ENCODE measurements around the gene BMP4. TPM values are rescaled to one million over a fixed set of nuclear protein-coding genes. Genes with fewer than 3 reads are reported as not detected.

The BMP4 gene
- total RNA-seq, 2 donors from 2014 or later = 0.21 TPM; not detected in 1

DNA sequence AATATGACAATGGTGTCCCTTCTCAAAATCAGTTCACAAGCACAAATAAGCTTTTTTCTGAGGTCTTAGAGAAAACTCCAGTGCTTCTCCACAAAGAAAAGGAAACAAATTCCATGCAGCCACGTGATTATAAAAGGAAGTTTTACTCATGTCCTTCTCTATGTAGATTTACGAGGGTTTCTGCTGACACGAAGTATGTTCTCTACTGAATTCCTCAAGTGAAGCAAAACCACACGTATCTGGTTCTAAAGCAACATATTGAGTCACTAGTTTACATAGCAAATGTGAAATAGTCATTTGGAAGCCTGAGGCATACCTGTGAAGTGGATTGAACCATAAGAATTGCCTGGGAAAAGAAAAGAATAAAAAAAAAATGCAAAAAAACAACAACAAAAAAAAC is 31.9 kb downstream of the BMP4 start:
- Mint-ChIP-seq H3K4me3 (no peak overlapping the region), H3K27me3 (ENCODE audit: low read depth) (peaks cover 25% of the 10 kb centered on the region), H3K27ac (no peak overlapping the region), H3K9me3 (no peaks in the 10 kb centered on the region), H3K4me1 (ENCODE audit: low read depth) (no peaks in the 10 kb centered on the region), H3K36me3 (ENCODE audit: insufficient read depth in 2 of 2) (no peaks in the 10 kb centered on the region)
- no peak for DNase-seq
- no peak for ATAC-seq (replicated peaks in 1 of 2)

DNA sequence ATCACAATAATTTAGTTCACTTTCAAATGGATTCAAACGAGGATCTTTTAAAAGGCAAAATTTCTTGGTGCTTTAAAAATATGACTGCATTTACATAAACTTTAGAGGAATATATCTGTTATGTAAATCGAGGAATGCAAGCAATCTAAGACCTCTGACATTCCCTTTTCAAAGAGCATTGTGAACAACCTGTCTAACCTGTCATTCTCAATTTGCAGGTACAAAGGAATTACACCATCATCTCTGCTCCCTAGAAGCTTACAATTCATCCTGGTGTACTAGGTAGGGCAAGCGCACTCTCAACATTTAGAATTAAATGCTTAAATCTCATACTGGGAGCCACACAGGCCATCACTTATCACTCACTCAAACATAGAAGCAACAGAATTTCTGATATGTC is 35.6 kb downstream of the BMP4 start:
- no peak overlapping the region for H3K27ac Mint-ChIP-seq
- no peaks in the 10 kb centered on the region for H3K9me3 Mint-ChIP-seq
- DNase-seq (no peak), ATAC-seq (replicated peaks in 1 of 2) (no peak)
- H3K4me3 Mint-ChIP-seq = no peak overlapping the region
- H3K27me3 Mint-ChIP-seq (ENCODE audit: low read depth) = peaks cover 33% of the 10 kb centered on the region
- H3K36me3 Mint-ChIP-seq (ENCODE audit: insufficient read depth in 2 of 2) = no peaks in the 10 kb centered on the region
- no peaks in the 10 kb centered on the region for H3K4me1 Mint-ChIP-seq (ENCODE audit: low read depth)

DNA sequence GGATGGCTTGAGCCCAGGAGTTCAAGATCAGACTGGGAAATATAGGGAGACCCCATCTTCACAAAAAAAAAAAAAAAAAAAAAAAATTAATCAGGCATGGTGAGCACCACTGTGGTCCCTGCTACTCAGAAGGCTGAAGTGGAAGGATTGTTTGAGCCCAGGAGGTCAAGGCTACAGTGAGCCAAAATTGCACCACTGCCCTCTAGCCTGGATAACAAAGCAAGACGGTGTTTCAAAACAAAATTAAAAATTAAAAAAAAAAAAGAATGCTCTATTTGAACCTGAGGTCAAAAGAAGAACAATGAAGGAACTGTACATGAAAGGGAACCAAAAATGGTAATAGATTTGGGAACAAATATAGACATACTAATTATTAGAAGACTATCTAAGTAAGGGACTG is 40.4 kb downstream of the BMP4 start:
- Mint-ChIP-seq H3K9me3 (peaks cover 5 to 6% of the 10 kb centered on the region in 2 donors), H3K4me3 (no peak overlapping the region), H3K36me3 (ENCODE audit: insufficient read depth in 2 of 2) (peaks cover 0 to 5% of the 10 kb centered on the region in 2 donors), H3K27ac (no peak overlapping the region), H3K4me1 (ENCODE audit: low read depth) (no peaks in the 10 kb centered on the region), H3K27me3 (ENCODE audit: low read depth) (peaks cover 9% of the 10 kb centered on the region)
- DNase-seq = no peak
- no peak for ATAC-seq (replicated peaks in 1 of 2)

GRCh38 chr14:53915364-53916014 is 41.1 kb downstream of the BMP4 start:
- peaks cover 5 to 6% of the 10 kb centered on the region in 2 donors for H3K9me3 Mint-ChIP-seq
- no peak for ATAC-seq (replicated peaks in 1 of 2)
- H3K27me3 Mint-ChIP-seq (ENCODE audit: low read depth) = peaks cover 9% of the 10 kb centered on the region
- peaks cover 0 to 5% of the 10 kb centered on the region in 2 donors for H3K36me3 Mint-ChIP-seq (ENCODE audit: insufficient read depth in 2 of 2)
- DNase-seq = no peak
- no peak overlapping the region for H3K4me3 Mint-ChIP-seq
- H3K4me1 Mint-ChIP-seq (ENCODE audit: low read depth) = no peaks in the 10 kb centered on the region
- H3K27ac Mint-ChIP-seq = no peak overlapping the region

GRCh38 chr14:53912021-53912420 is 44.6 kb downstream of the BMP4 start:
- H3K27ac Mint-ChIP-seq = no peak overlapping the region
- peaks cover 0 to 5% of the 10 kb centered on the region in 2 donors for H3K36me3 Mint-ChIP-seq (ENCODE audit: insufficient read depth in 2 of 2)
- no peak overlapping the region for H3K4me3 Mint-ChIP-seq
- no peaks in the 10 kb centered on the region for H3K27me3 Mint-ChIP-seq (ENCODE audit: low read depth)
- DNase-seq (no peak), ATAC-seq (replicated peaks in 1 of 2) (no peak)
- H3K9me3 Mint-ChIP-seq = peaks cover 5 to 6% of the 10 kb centered on the region in 2 donors
- no peaks in the 10 kb centered on the region for H3K4me1 Mint-ChIP-seq (ENCODE audit: low read depth)

DNA sequence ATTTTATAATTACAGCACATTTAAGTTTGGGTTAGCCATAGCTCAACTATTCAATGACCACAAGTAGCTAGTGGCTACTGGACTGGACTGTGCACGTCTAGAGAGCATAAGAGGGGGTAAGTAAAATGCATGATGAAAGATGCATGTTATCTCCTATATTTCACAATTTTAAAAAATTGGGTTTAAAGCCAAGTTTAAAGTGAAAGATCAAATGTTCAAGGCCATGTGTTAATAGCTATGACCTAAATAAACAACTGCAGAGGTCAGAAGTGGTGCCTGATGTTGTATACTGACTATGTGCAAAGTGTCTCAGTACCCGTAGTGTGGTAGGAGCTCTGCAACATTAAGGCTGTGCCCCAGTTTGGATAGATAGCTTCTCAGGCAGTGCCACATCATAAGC is 48.2 kb downstream of the BMP4 start:
- no peaks in the 10 kb centered on the region for H3K27me3 Mint-ChIP-seq (ENCODE audit: low read depth)
- H3K4me3 Mint-ChIP-seq = no peak overlapping the region
- H3K9me3 Mint-ChIP-seq = peaks cover 0 to 4% of the 10 kb centered on the region in 2 donors
- ATAC-seq (replicated peaks in 1 of 2) (no peak), DNase-seq (no peak)
- H3K27ac Mint-ChIP-seq = no peak overlapping the region
- H3K4me1 Mint-ChIP-seq (ENCODE audit: low read depth) = no peaks in the 10 kb centered on the region
- H3K36me3 Mint-ChIP-seq (ENCODE audit: insufficient read depth in 2 of 2) = peaks cover 0 to 2% of the 10 kb centered on the region in 2 donors

DNA sequence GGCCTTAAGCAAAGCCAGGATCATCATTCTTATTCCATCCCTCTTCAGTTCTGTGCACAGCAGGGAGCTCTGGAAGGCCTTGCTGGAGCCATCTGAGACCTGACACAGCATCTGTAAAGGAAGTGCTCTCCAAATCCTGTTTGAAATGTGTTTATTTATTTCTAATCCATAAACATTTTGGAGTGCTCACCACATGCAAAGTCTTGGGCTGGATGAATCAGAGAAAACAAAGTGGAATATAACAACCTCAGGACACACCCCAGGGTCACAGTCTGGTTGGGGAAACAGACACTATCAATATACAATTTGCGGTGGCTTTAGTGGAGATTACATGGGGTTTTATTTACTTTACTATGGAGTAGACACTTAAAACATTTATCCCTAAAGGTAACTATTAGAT is 54.3 kb downstream of the BMP4 start:
- Mint-ChIP-seq H3K27ac (no peak overlapping the region), H3K36me3 (ENCODE audit: insufficient read depth in 2 of 2) (peaks cover 0 to 2% of the 10 kb centered on the region in 2 donors)
- DNase-seq = no peak

GRCh38 chr14:53900499-53900898 is 56.1 kb downstream of the BMP4 start:
- peaks cover 0 to 2% of the 10 kb centered on the region in 2 donors for H3K36me3 Mint-ChIP-seq (ENCODE audit: insufficient read depth in 2 of 2)
- H3K27ac Mint-ChIP-seq = no peak overlapping the region
- peaks cover 15% of the 10 kb centered on the region for H3K27me3 Mint-ChIP-seq (ENCODE audit: low read depth)
- no peaks in the 10 kb centered on the region for H3K4me1 Mint-ChIP-seq (ENCODE audit: low read depth)
- H3K4me3 Mint-ChIP-seq = no peak overlapping the region
- DNase-seq (no peak), ATAC-seq (replicated peaks in 1 of 2) (no peak)
- peaks cover 0 to 4% of the 10 kb centered on the region in 2 donors for H3K9me3 Mint-ChIP-seq

More for the DNA sequence above, 54.3 kb downstream of the BMP4 start:
- Mint-ChIP-seq H3K27me3 (ENCODE audit: low read depth) (no peaks in the 10 kb centered on the region), H3K9me3 (peaks cover 0 to 4% of the 10 kb centered on the region in 2 donors), H3K4me1 (ENCODE audit: low read depth) (no peaks in the 10 kb centered on the region), H3K4me3 (no peak overlapping the region)
- ATAC-seq (replicated peaks in 1 of 2) = no peak

Data from activated T-cell treated with anti-CD3 and anti-CD28 coated beads, Interleukin-2, amount 50 U/mL, for 72 hours (primary cell).